GM21529 (cell line): ENCODE results near the gene GALM.
"Not testable (repeated sequence)": the region's sequence is repeated elsewhere in the genome, so short reads cannot be mapped to it uniquely, and the experiment has no call there.

Source experiments
- ATAC-seq: cut with Tn5 transposase; IDR thresholded peaks from one replicate; pipeline ENCODE4 v1.9.1; 2021; ENCODE audit not compliant: unreplicated experiment

The GALM gene

DNA sequence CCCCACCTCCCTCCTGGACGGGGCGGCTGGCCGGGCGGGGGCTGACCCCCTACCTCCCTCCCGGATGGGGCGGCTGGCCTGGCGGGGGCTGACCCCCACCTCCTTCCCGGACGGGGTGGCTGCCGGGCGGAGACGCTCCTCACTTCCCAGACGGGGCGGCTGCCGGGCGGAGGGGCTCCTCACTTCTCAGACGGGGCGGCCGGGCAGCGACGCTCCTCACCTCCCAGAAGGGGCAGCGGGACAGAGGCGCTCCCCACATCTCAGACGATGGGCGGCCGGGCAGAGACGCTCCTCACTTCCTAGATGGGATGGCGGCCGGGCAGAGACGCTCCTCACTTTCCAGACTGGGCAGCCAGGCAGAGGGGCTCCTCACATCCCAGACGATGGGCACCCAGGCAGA lies 90.0 kb downstream of the GALM start:
- not testable (repeated sequence) for ATAC-seq

GRCh38 chr2:38763228-38763627 lies 97.3 kb downstream of the GALM start:
- ATAC-seq, result no peak

DNA sequence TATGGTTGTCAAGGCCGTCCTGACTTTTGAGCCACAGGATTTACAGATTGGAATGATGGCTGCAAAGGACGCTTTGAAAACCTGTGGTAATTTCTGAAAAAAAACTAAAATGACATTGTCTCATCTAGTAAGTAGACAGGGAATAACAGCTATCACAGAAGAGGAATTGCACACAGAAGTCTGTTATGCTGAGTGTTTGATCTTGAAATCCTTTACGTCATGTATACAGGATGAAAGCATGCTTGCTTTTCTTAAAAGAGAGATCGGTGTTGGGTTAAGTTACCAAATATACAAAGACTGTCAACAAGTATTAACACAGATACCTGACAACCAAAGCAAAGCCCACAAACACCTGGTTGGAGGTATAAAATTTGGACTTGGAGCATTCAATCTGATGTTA lies 97.8 kb downstream of the GALM start:
- no peak for ATAC-seq

DNA sequence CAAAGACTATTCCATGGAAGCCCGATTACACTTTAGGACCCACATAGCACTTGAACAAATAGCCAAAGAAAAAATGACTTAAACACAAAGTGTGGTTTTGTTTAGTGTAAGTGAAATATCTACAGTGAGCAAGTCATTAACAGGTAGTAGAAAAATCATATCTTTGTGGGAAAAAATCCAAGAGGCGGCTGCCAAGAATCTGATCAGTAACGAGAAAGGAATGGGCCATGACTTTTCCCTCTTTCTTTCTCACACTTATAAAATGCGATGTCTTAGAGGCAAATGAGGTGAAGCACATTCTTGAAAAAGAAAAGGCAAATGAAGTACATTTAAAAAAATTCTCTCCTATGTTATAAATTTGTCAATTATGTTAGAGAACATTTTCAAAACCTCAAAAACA lies 99.2 kb downstream of the GALM start:
- no peak for ATAC-seq

DNA sequence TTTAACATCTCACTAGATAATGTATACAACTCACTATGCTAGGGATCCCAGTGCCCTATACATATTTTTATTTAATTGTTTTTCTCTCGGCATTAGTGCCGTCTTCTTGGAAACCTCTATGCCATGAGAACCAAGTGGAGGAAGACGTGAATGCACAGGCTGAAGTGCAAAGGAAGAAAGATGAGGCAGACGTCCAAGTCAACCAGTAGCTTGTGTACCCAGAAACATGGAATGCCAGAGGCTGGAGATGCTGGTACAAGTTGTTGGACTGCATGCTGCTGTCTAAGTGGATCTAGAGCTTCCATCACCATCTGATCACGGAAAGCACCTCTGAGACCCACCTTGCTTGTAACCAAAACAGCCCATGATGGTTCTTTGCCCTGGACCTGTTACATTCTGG lies 99.6 kb downstream of the GALM start:
- no peak for ATAC-seq

- no peak for ATAC-seq
Observed at GRCh38 chr2:38771632-38772031, 105.7 kb downstream of the GALM start.

- no peak for ATAC-seq
Observed at GRCh38 chr2:38775097-38775920, 109.4 kb downstream of the GALM start.

GRCh38 chr2:38775921-38776225 lies 110.0 kb downstream of the GALM start:
- no peak for ATAC-seq

- no peak for ATAC-seq
Observed at GRCh38 chr2:38776531-38776930, 110.6 kb downstream of the GALM start.

GRCh38 chr2:38778687-38779082 lies 112.8 kb downstream of the GALM start:
- ATAC-seq, result no peak

DNA sequence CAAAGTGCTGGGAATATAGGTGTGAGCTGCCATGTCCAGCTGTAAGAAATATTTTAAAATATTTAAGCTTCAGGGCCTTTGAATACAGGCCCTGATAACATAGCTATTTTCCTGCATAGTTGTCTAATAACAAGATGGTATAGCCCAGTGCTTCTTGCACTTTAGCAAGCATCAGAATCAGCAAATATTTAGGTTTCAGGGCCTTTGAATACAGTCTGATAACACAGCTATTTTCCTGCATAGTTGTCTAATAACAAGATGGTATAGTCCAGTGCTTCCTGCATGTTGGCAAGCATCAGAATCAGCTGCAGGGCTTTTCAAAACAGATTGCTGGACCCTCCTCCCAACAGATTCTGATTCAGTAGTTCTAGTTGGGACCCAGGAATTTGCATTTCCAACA lies 117.7 kb downstream of the GALM start:
- ATAC-seq, result no peak
